CD1c-positive myeloid dendritic cell (primary cell): Measurements from ENCODE around the gene ZFYVE28.

Experiments
- DNase-seq: peaks from one replicate; pipeline ENCODE4 v3.0.0-alpha.2; 2016; ENCODE audit errors: extremely low spot score

ZFYVE28 gene

GRCh38 chr4:2353222-2354107 lies 65.0 kb downstream of the ZFYVE28 start:
- DNase-seq: no peak

GRCh38 chr4:2352729-2353221 lies 65.7 kb downstream of the ZFYVE28 start:
- DNase-seq: no peak

GRCh38 chr4:2352171-2352570 lies 66.3 kb downstream of the ZFYVE28 start:
- no peak for DNase-seq

GRCh38 chr4:2350982-2351381 lies 67.5 kb downstream of the ZFYVE28 start:
- DNase-seq: no peak

- no peak for DNase-seq
Observed at GRCh38 chr4:2348786-2349185, 69.7 kb downstream of the ZFYVE28 start.

GRCh38 chr4:2347190-2347589 lies 71.3 kb downstream of the ZFYVE28 start:
- DNase-seq: no peak

GRCh38 chr4:2343476-2343875 lies 75.0 kb downstream of the ZFYVE28 start:
- no peak for DNase-seq

GRCh38 chr4:2341911-2342652 lies 76.4 kb downstream of the ZFYVE28 start:
- no peak for DNase-seq

GRCh38 chr4:2341261-2341841 lies 77.1 kb downstream of the ZFYVE28 start:
- DNase-seq: no peak

GRCh38 chr4:2340272-2341061 lies 78.0 kb downstream of the ZFYVE28 start:
- DNase-seq: no peak

- DNase-seq: no peak
Observed at GRCh38 chr4:2339458-2340271, 78.8 kb downstream of the ZFYVE28 start.

GRCh38 chr4:2338754-2339457 lies 79.5 kb downstream of the ZFYVE28 start:
- DNase-seq: no peak

GRCh38 chr4:2337896-2338295 lies 80.5 kb downstream of the ZFYVE28 start:
- DNase-seq: no peak

- no peak for DNase-seq
Observed at GRCh38 chr4:2337131-2337723, 81.2 kb downstream of the ZFYVE28 start.

- no peak for DNase-seq
Observed at GRCh38 chr4:2336659-2337058, 81.8 kb downstream of the ZFYVE28 start.

GRCh38 chr4:2335729-2336101 lies 82.7 kb downstream of the ZFYVE28 start:
- DNase-seq: no peak

- no peak for DNase-seq
Observed at GRCh38 chr4:2334826-2335728, 83.4 kb downstream of the ZFYVE28 start.

GRCh38 chr4:2333916-2334644 lies 84.4 kb downstream of the ZFYVE28 start:
- no peak for DNase-seq
